Sigmoid colon (tissue), 7 donors: ENCODE measurements around the gene FILIP1L. TPM values are rescaled to one million over a fixed set of nuclear protein-coding genes. Genes with fewer than 3 reads are reported as not detected.

ENCODE experiments used
- DNase-seq: peaks from one replicate; pipeline ENCODE4 v3.0.0-alpha.2; 2019
- H3K27ac ChIP-seq, 4 donors: fragments of 200-600 bp; sonication (generic); one replicate each; pipeline ENCODE4 v1.5.1; 2016 to 2019; ENCODE audit warnings: mild to moderate bottlenecking in 1 of 4
- H3K27me3 ChIP-seq, 3 donors: fragments of 200-600 bp; sonication (generic); one replicate each; pipeline ENCODE4 v1.5.1; 2019; ENCODE audit warnings: mild to moderate bottlenecking in 1 of 3
- H3K36me3 ChIP-seq, 4 donors: fragments of 200-600 bp; sonication (generic); one replicate each; pipeline ENCODE4 v1.5.1; 2016 to 2019
- H3K4me1 ChIP-seq, 4 donors: fragments of 200-600 bp; sonication (generic); one replicate each; pipeline ENCODE4 v1.5.1; 2017 to 2019
- H3K4me3 ChIP-seq, 4 donors: fragments of 200-600 bp; sonication (generic); one replicate each; pipeline ENCODE4 v1.5.1; 2017 to 2019; ENCODE audit warnings: mild to moderate bottlenecking in 2 of 4, moderate library complexity in 1 of 4
- H3K9me3 ChIP-seq, 4 donors: fragments of 200-600 bp in 3 of 4; sonication (generic) in 3 of 4; one replicate each; pipeline versions ENCODE4 v1.5.1 to v1.6.1; 2013 to 2019
- CTCF ChIP-seq, 4 experiments: fragments of 450-650 bp in 3 of 4; fragments of 200-600 bp in 1 of 4; IDR thresholded peaks; one replicate each; pipeline ENCODE4 v1.5.1; 2016 to 2019; ENCODE audit warnings: antibody characterized with exemption in 4 of 4, mild to moderate bottlenecking in 3 of 4, moderate library complexity in 2 of 4
- EP300 ChIP-seq, 4 donors: sonication (generic); formaldehyde crosslinking; IDR thresholded peaks; one replicate each; pipeline ENCODE4 v1.6.1; 2017; ENCODE audit warnings: antibody characterized with exemption in 4 of 4
- POLR2A ChIP-seq, 2 donors: fragments of 450-650 bp; IDR thresholded peaks; one replicate each; pipeline ENCODE4 v1.6.1; 2016; ENCODE audit warnings: antibody characterized with exemption in 2 of 2, mild to moderate bottlenecking in 2 of 2, moderate library complexity in 2 of 2
- POLR2AphosphoS5 ChIP-seq, 4 donors: sonication (generic); formaldehyde crosslinking; IDR thresholded peaks; one replicate each; pipeline ENCODE4 v1.6.1; 2017; ENCODE audit warnings: antibody characterized with exemption in 4 of 4
- WGBS, 2 donors: extraction: QIAGEN DNeasy Blood & Tissue Kit; methylation state at CpG; one replicate each; pipeline ENCODE4 v1.1.7; 2013; 5-methylcytosine and 5-hydroxymethylcytosine counted together
- intact Hi-C: fragments of 100-400 bp; cut with DNase I; formaldehyde crosslinking; loops from one replicate; pipeline ENCODE4 v1.15.1; 2023
- polyA plus RNA-seq, 3 donors: library from polyadenylated mRNA; stranded (reverse); fragments of 200-250 nt; gene quantifications; one replicate each; pipeline ENCODE4 v1.2.3, GENCODE V29; 2013
- total RNA-seq, 4 donors: library from RNA; depleted of rRNA; stranded (reverse); fragments of >200 nt; gene quantifications; one replicate each; pipeline ENCODE4 v1.1.0, GENCODE V29; 2016
- donor health status: healthy with polysubstance abuse.
- donor health status: Bipolar disorder and iron deficiency.
- donor health status: healthy.

FILIP1L gene
- total and polyA plus RNA-seq, 7 donors: 6.0 to 93.3 (median 42.5) TPM

- Histone ChIP-seq H3K27me3 (no peaks in the 10 kb centered on the region), H3K27ac (no peak overlapping the region), H3K36me3 (no peaks in the 10 kb centered on the region), H3K9me3 (peaks cover 0 to 5% (median 2%) of the 10 kb centered on the region in 4 donors), H3K4me1 (no peaks in the 10 kb centered on the region), H3K4me3 (no peak overlapping the region)
- DNase-seq: no peak
- TF ChIP-seq POLR2A (IDR thresholded peaks at IDR 0.05): no peak
- TF ChIP-seq POLR2AphosphoS5 (IDR thresholded peaks at IDR 0.05): no peak
- TF ChIP-seq CTCF (IDR thresholded peaks at IDR 0.05): no peak
- TF ChIP-seq EP300 (IDR thresholded peaks at IDR 0.05): no peak
- 89 to 93% methylated on average over 2 of the region's 2 CpGs for WGBS, 2 donors
- intact Hi-C loops: no loop called here
Observed at GRCh38 chr3:99809565-99809964, 304.7 kb downstream of the FILIP1L start.

- 54 to 56% methylated on average over 4 of the region's 4 CpGs for WGBS, 2 donors
- DNase-seq: no peak
- no peak for TF ChIP-seq POLR2AphosphoS5 (IDR thresholded peaks at IDR 0.05)
- no peak for TF ChIP-seq POLR2A (IDR thresholded peaks at IDR 0.05)
- no peak for TF ChIP-seq EP300 (IDR thresholded peaks at IDR 0.05)
- TF ChIP-seq CTCF (IDR thresholded peaks at IDR 0.05): peak; percentile 18 to 66 (median 56)
- intact Hi-C loops: no loop called here
- Histone ChIP-seq H3K9me3 (peaks cover 0 to 5% (median 2%) of the 10 kb centered on the region in 4 donors), H3K27ac (no peak overlapping the region), H3K4me1 (no peaks in the 10 kb centered on the region), H3K4me3 (no peak overlapping the region), H3K36me3 (no peaks in the 10 kb centered on the region), H3K27me3 (no peaks in the 10 kb centered on the region)
Observed at GRCh38 chr3:99808163-99808794, 306.0 kb downstream of the FILIP1L start.

GRCh38 chr3:99805160-99805559, 309.1 kb downstream of the FILIP1L start:
- no peak overlapping the region for H3K4me3 ChIP-seq
- H3K4me1 ChIP-seq: no peaks in the 10 kb centered on the region
- H3K27ac ChIP-seq: no peak overlapping the region
- H3K36me3 ChIP-seq: no peaks in the 10 kb centered on the region
- H3K9me3 ChIP-seq: peaks cover 0 to 5% (median 2%) of the 10 kb centered on the region in 4 donors
- no peak for DNase-seq
- TF ChIP-seq POLR2A (IDR thresholded peaks at IDR 0.05): no peak
- no peak for TF ChIP-seq EP300 (IDR thresholded peaks at IDR 0.05)
- TF ChIP-seq POLR2AphosphoS5 (IDR thresholded peaks at IDR 0.05): no peak
- no peak for TF ChIP-seq CTCF (IDR thresholded peaks at IDR 0.05)
- H3K27me3 ChIP-seq: no peaks in the 10 kb centered on the region
- WGBS, 2 donors: 93 to 94% methylated on average over 2 of the region's 2 CpGs
- intact Hi-C loops: no loop called here

GRCh38 chr3:99803297-99803696, 311.0 kb downstream of the FILIP1L start:
- intact Hi-C loops: no loop called here

More at GRCh38 chr3:99803297-99803696, 311.0 kb downstream of the FILIP1L start:
- DNase-seq: no peak
- Histone ChIP-seq H3K27ac (no peak overlapping the region), H3K27me3 (no peaks in the 10 kb centered on the region), H3K9me3 (peaks cover 0 to 5% (median 2%) of the 10 kb centered on the region in 4 donors), H3K4me1 (no peaks in the 10 kb centered on the region), H3K4me3 (no peak overlapping the region), H3K36me3 (no peaks in the 10 kb centered on the region)
- WGBS, 2 donors: 92 to 98% methylated on average over 1 of the region's 1 CpG
- TF ChIP-seq CTCF (IDR thresholded peaks at IDR 0.05) (no peak), POLR2A (IDR thresholded peaks at IDR 0.05) (no peak)
